Measurements from ENCODE around the gene SLC25A15. TPM values are rescaled to one million over a fixed set of nuclear protein-coding genes. Genes with fewer than 3 reads are reported as not detected.

Gene SLC25A15
- 15.1 TPM for polyA plus RNA-seq (2013, experiment 1 of 2; ENCODE audit: insufficient read length)
- 16.5 TPM for polyA plus RNA-seq (2013, experiment 2 of 2; ENCODE audit: insufficient read length)

GRCh38 chr13:40789275-40790153 lies at the start of gene SLC25A15:
TSS of gene SLC25A15 (plus strand) at chr13:40789611. CDS start at chr13:40793227, 3,616 bp downstream.
- peak; percentile 85 for DNase-seq

GRCh38 chr13:40749327-40749726 lies 40.1 kb upstream of the SLC25A15 start:
- no peak for DNase-seq

GRCh38 chr13:40755082-40755700 lies 34.2 kb upstream of the SLC25A15 start:
- no peak for DNase-seq

- no peak for DNase-seq
These were observed 33.4 kb upstream of the SLC25A15 start for GRCh38 chr13:40756042-40756441.

- DNase-seq = no peak
These were observed 30.6 kb upstream of the SLC25A15 start for GRCh38 chr13:40758811-40759210.

- peak; percentile 19 for DNase-seq
These were observed 26.6 kb upstream of the SLC25A15 start for GRCh38 chr13:40762849-40763248.

GRCh38 chr13:40764587-40765403 lies 24.6 kb upstream of the SLC25A15 start:
- DNase-seq = no peak

- DNase-seq = no peak
These were observed 23.8 kb upstream of the SLC25A15 start for GRCh38 chr13:40765602-40766001.

GRCh38 chr13:40769970-40770369 lies 19.4 kb upstream of the SLC25A15 start:
- no peak for DNase-seq

GRCh38 chr13:40770609-40770933 lies 18.8 kb upstream of the SLC25A15 start:
- no peak for DNase-seq

- DNase-seq = peak; percentile 94
These were observed 18.3 kb upstream of the SLC25A15 start, which contains the start of gene MRPS31 for GRCh38 chr13:40770934-40771618. TSS of gene MRPS31 (minus strand) at chr13:40771190. CDS start at chr13:40771136, 54 bp downstream.

GRCh38 chr13:40772765-40773473 lies 16.5 kb upstream of the SLC25A15 start:
- DNase-seq = no peak

GRCh38 chr13:40774672-40775071 lies 14.7 kb upstream of the SLC25A15 start:
- DNase-seq = no peak

GRCh38 chr13:40776232-40776631 lies 13.2 kb upstream of the SLC25A15 start:
- DNase-seq = no peak

- DNase-seq = peak; percentile 18
These were observed 12.7 kb upstream of the SLC25A15 start for GRCh38 chr13:40776681-40777165.

- DNase-seq = peak; percentile 43
These were observed 12.1 kb upstream of the SLC25A15 start for GRCh38 chr13:40777166-40777808.

GRCh38 chr13:40777809-40778175 lies 11.6 kb upstream of the SLC25A15 start:
- no peak for DNase-seq

GRCh38 chr13:40779049-40779448 lies 10.4 kb upstream of the SLC25A15 start:
- no peak for DNase-seq

GRCh38 chr13:40779796-40780285 lies 9.6 kb upstream of the SLC25A15 start:
- DNase-seq = no peak

GRCh38 chr13:40780822-40781401 lies 8.5 kb upstream of the SLC25A15 start:
- DNase-seq = peak; percentile 41

All from fibroblast of skin of scalp (primary cell).